Astrocyte (in vitro differentiated cells and primary cell): ENCODE results near the gene NTM. TPM values are rescaled to one million over a fixed set of nuclear protein-coding genes. Genes with fewer than 3 reads are reported as not detected.
"Not testable (repeated sequence)": the region's sequence is repeated elsewhere in the genome, so short reads cannot be mapped to it uniquely, and the experiment has no call there.

Experiments used
- DNase-seq: peaks from one replicate; pipeline ENCODE4 v3.0.0-alpha.2; 2010; ENCODE audit warnings: low read depth
- FAIRE-seq: peaks from 2 replicates; lab custom pipeline; 2011; peaks lifted over from hg19 to GRCh38; lab: Jason Lieb, UNC
- H2AFZ ChIP-seq: 2 replicates; pipeline ENCODE4 v1.6.0; 2012; ENCODE audit warnings: low read depth, low read length, inconsistent platforms
- H3K27ac ChIP-seq: 2 replicates; pipeline ENCODE4 v1.5.1; 2011; ENCODE audit warnings: low read depth, low read length, inconsistent platforms
- H3K27me3 ChIP-seq: 2 replicates; pipeline ENCODE4 v1.6.0; 2011; ENCODE audit warnings: low read length, inconsistent platforms; ENCODE audit not compliant: insufficient read depth
- H3K36me3 ChIP-seq: 2 replicates; pipeline ENCODE4 v1.5.1; 2011; ENCODE audit warnings: low read length, inconsistent platforms; ENCODE audit not compliant: insufficient read depth
- H3K4me1 ChIP-seq: 2 replicates; pipeline ENCODE4 v1.5.1; 2011; ENCODE audit warnings: low read length, inconsistent platforms; ENCODE audit not compliant: insufficient read depth
- H3K4me2 ChIP-seq: 2 replicates; pipeline ENCODE4 v1.6.0; 2012; ENCODE audit warnings: low read length, inconsistent platforms
- H3K4me3 ChIP-seq: 2 replicates; pipeline ENCODE4 v1.5.1; 2011; ENCODE audit warnings: low read depth, mild to moderate bottlenecking, low read length, inconsistent platforms; ENCODE audit not compliant: insufficient read depth
- H3K79me2 ChIP-seq: 2 replicates; pipeline ENCODE4 v1.6.0; 2012; ENCODE audit warnings: mild to moderate bottlenecking, low read length, inconsistent platforms; ENCODE audit not compliant: insufficient read depth
- H3K9ac ChIP-seq: 2 replicates; pipeline ENCODE4 v1.6.0; 2012; ENCODE audit warnings: mild to moderate bottlenecking, low read length, inconsistent platforms
- H3K9me3 ChIP-seq: 2 replicates; pipeline ENCODE4 v1.5.1; 2012; ENCODE audit warnings: low read depth, mild to moderate bottlenecking, low read length, inconsistent platforms; ENCODE audit not compliant: insufficient read depth
- H4K20me1 ChIP-seq: 2 replicates; pipeline ENCODE4 v1.6.0; 2012; ENCODE audit warnings: low read length, inconsistent platforms; ENCODE audit not compliant: insufficient read depth
- H3K27ac Mint-ChIP-seq: one replicate; pipeline ENCODE4 v1.8.0; 2021; ENCODE audit warnings: mild to moderate bottlenecking, mixed read lengths; ENCODE audit not compliant: unreplicated experiment
- H3K27me3 Mint-ChIP-seq: one replicate; pipeline ENCODE4 v1.8.0; 2021; ENCODE audit warnings: low read depth, mixed read lengths; ENCODE audit not compliant: unreplicated experiment
- H3K36me3 Mint-ChIP-seq: one replicate; pipeline ENCODE4 v1.8.0; 2021; ENCODE audit warnings: low read depth, mixed read lengths; ENCODE audit not compliant: unreplicated experiment
- H3K4me1 Mint-ChIP-seq: one replicate; pipeline ENCODE4 v1.8.0; 2021; ENCODE audit warnings: low read depth, mixed read lengths; ENCODE audit not compliant: unreplicated experiment
- H3K4me3 Mint-ChIP-seq: one replicate; pipeline ENCODE4 v1.8.0; 2021; ENCODE audit warnings: mild to moderate bottlenecking, moderate library complexity, mixed read lengths; ENCODE audit not compliant: unreplicated experiment
- H3K9me3 Mint-ChIP-seq: one replicate; pipeline ENCODE4 v1.8.0; 2021; ENCODE audit warnings: mild to moderate bottlenecking, mixed read lengths; ENCODE audit not compliant: unreplicated experiment
- EZH2 ChIP-seq: IDR thresholded peaks from 2 replicates; pipeline ENCODE4 v1.6.1; 2012; ENCODE audit warnings: mild to moderate bottlenecking, low read length, inconsistent platforms; ENCODE audit not compliant: insufficient read depth
- total RNA-seq: library from RNA; stranded (reverse); gene quantifications from 2 replicates; pipeline ENCODE4 v1.2.1, GENCODE V29; 2021
- TF ChIP-seq, protein P1 (sequence below): IDR thresholded peaks from 2 replicates; pipeline ENCODE4 v1.5.1; 2011; ENCODE audit warnings: low read depth, mild to moderate bottlenecking, inconsistent platforms, low read length, moderate library complexity; ENCODE audit not compliant: insufficient read depth

The NTM gene
- total RNA-seq, 1 donor from 2014 or later = 98.2 TPM

DNA sequence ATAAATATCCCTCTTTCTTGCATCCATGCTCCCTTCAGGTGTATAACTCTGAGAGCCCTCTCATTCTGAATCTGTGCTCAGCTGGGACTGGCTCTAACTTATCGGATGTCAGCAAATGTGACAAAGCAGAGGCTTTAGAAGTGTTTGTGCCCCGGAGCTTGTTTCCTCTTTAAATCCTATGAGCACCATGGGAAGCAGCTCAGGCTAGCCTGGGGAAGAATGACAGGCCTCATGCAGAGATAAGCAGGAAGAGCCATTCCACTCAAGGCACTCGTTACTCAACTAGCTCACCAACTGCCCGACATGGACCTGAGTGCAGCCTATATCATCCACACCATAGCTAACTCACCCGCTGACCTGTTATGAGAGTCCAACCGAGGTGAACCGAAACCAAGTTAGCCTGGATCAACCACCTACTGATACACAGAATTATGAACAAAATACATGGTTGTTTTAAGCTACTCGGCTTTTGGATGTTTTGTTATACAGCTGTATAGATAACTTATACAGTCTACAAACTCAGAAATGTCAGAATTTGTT, 990.7 kb downstream of the NTM start:
- Mint-ChIP-seq H3K4me3 (no peak overlapping the region), H3K27me3 (peaks cover 17% of the 10 kb centered on the region), H3K9me3 (no peaks in the 10 kb centered on the region), H3K36me3 (no peaks in the 10 kb centered on the region), H3K27ac (no peak overlapping the region), H3K4me1 (peaks cover 3% of the 10 kb centered on the region)
- no peak for TF ChIP-seq EZH2
- TF ChIP-seq, protein P1, sequence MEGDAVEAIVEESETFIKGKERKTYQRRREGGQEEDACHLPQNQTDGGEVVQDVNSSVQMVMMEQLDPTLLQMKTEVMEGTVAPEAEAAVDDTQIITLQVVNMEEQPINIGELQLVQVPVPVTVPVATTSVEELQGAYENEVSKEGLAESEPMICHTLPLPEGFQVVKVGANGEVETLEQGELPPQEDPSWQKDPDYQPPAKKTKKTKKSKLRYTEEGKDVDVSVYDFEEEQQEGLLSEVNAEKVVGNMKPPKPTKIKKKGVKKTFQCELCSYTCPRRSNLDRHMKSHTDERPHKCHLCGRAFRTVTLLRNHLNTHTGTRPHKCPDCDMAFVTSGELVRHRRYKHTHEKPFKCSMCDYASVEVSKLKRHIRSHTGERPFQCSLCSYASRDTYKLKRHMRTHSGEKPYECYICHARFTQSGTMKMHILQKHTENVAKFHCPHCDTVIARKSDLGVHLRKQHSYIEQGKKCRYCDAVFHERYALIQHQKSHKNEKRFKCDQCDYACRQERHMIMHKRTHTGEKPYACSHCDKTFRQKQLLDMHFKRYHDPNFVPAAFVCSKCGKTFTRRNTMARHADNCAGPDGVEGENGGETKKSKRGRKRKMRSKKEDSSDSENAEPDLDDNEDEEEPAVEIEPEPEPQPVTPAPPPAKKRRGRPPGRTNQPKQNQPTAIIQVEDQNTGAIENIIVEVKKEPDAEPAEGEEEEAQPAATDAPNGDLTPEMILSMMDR = no peak
- Histone ChIP-seq H3K4me3 (no peak overlapping the region), H3K27ac (no peak overlapping the region), H3K4me1 (no peaks in the 10 kb centered on the region), H3K9me3 (no peaks in the 10 kb centered on the region), H3K79me2 (no peaks in the 10 kb centered on the region), H4K20me1 (no peaks in the 10 kb centered on the region), H3K9ac (no peak overlapping the region), H2AFZ (no peak overlapping the region), H3K4me2 (no peak overlapping the region), H3K36me3 (no peaks in the 10 kb centered on the region), H3K27me3 (peaks cover 2% of the 10 kb centered on the region)
- FAIRE-seq = no peak
- no peak for DNase-seq

DNA sequence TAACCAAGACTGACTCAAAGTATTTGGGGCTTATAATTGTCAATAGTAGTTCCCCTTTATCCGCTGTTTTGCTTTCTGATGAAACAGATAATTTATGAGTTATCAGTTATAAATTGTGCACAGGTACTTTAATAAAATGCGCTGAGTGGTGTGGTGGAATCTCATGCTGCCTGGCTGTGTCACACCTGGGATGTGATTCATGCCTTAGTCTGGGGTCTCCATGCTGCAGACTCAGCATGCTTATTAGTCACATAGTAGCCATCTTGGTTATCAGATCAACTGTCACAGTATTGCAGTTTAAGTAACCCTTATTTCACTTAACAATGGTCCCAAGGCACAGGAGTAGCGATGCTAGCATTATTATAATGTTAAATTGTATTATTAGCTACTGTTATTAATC, 995.2 kb downstream of the NTM start:
- Histone ChIP-seq H3K9ac (no peak overlapping the region), H3K27ac (no peak overlapping the region), H3K9me3 (no peaks in the 10 kb centered on the region), H3K4me1 (no peaks in the 10 kb centered on the region), H3K36me3 (no peaks in the 10 kb centered on the region), H3K4me2 (no peak overlapping the region), H3K4me3 (no peak overlapping the region), H3K79me2 (no peaks in the 10 kb centered on the region), H2AFZ (no peak overlapping the region), H4K20me1 (no peaks in the 10 kb centered on the region), H3K27me3 (no peaks in the 10 kb centered on the region)
- TF ChIP-seq, protein P1 = no peak
- TF ChIP-seq EZH2 = no peak
- H3K4me1 Mint-ChIP-seq = peaks cover 3% of the 10 kb centered on the region
- H3K36me3 Mint-ChIP-seq = no peaks in the 10 kb centered on the region
- FAIRE-seq (no peak), DNase-seq (no peak)
- H3K9me3 Mint-ChIP-seq = peaks cover 11% of the 10 kb centered on the region
- no peak overlapping the region for H3K4me3 Mint-ChIP-seq
- H3K27ac Mint-ChIP-seq = no peak overlapping the region
- H3K27me3 Mint-ChIP-seq = peaks cover 2% of the 10 kb centered on the region

DNA sequence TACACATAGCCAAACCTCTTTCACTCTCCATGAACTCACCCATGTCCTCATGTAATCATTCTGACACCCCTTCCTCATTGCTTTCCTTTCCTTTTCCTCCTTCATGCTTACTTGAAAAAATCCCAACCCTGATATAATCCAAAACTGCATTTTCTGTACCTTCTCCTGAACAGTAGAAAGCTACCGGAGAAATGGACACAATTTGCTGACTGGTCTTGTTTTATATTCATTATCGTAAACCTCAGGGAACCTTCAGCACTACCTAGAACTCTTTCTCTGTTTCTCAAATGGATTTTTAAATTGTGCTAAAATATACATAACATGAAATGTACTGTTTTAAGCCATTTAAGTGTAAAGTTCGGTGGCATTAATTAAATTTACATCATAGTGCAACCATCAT, 996.9 kb downstream of the NTM start:
- Mint-ChIP-seq H3K9me3 (peaks cover 11% of the 10 kb centered on the region), H3K4me1 (peaks cover 3% of the 10 kb centered on the region), H3K4me3 (no peak overlapping the region), H3K27ac (no peak overlapping the region), H3K27me3 (peaks cover 2% of the 10 kb centered on the region), H3K36me3 (no peaks in the 10 kb centered on the region)
- FAIRE-seq (no peak), DNase-seq (no peak)
- Histone ChIP-seq H3K9ac (no peak overlapping the region), H2AFZ (no peak overlapping the region), H3K36me3 (no peaks in the 10 kb centered on the region), H3K4me3 (no peak overlapping the region), H3K27me3 (no peaks in the 10 kb centered on the region), H3K27ac (no peak overlapping the region), H3K4me1 (no peaks in the 10 kb centered on the region), H3K79me2 (no peaks in the 10 kb centered on the region), H3K4me2 (no peak overlapping the region), H4K20me1 (no peaks in the 10 kb centered on the region), H3K9me3 (no peaks in the 10 kb centered on the region)
- TF ChIP-seq EZH2 = no peak
- TF ChIP-seq, protein P1 = no peak

DNA sequence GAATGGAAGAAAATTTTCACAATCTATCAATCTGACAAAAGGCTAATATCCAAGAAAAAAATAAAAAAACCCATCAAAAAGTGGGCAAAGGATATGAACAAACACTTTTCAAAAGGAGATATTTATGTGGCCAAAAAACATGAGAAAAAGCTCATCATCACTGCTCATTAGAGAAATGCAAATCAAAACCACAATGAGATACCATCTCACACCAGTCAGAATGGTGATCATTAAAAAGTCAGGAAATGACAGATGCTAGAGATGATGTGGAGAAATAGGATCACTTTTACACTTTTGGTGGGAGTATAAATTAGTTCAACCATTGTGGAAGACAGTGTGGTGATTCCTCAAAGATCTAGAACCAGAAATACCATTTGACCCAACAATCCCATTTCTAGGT, 999.7 kb downstream of the NTM start:
- not testable (repeated sequence) for H3K36me3 ChIP-seq, H3K9me3 ChIP-seq, H3K4me1 ChIP-seq, H3K4me2 ChIP-seq, H3K4me3 Mint-ChIP-seq, H3K27ac ChIP-seq, H3K9ac ChIP-seq, H3K36me3 Mint-ChIP-seq, H3K4me1 Mint-ChIP-seq, H3K4me3 ChIP-seq, DNase-seq, H3K79me2 ChIP-seq, H3K27me3 ChIP-seq, FAIRE-seq, H2AFZ ChIP-seq, H4K20me1 ChIP-seq, H3K27me3 Mint-ChIP-seq, H3K27ac Mint-ChIP-seq
- peaks cover 15% of the 10 kb centered on the region for H3K9me3 Mint-ChIP-seq
